Type B pancreatic cell (in vitro differentiated cells): Measurements from ENCODE around the gene CIRBP. TPM values are rescaled to one million over a fixed set of nuclear protein-coding genes. Genes with fewer than 3 reads are reported as not detected.
A peak's percentile ranks its signal among the peaks of the same experiment; 100 is the strongest.

Experiments used
- DNase-seq: peaks from one replicate; pipeline ENCODE4 v3.0.0; 2021; ENCODE audit warnings: mixed read lengths; ENCODE audit not compliant: unreplicated experiment; ENCODE audit errors: extremely low spot score
- H3K27ac Mint-ChIP-seq: 2 replicates; pipeline ENCODE4 v1.8.0; 2021; ENCODE audit warnings: mild to moderate bottlenecking, mixed read lengths
- H3K27me3 Mint-ChIP-seq: 2 replicates; pipeline ENCODE4 v1.8.0; 2021; ENCODE audit warnings: mixed read lengths
- H3K36me3 Mint-ChIP-seq: 2 replicates; pipeline ENCODE4 v1.8.0; 2021; ENCODE audit warnings: mixed read lengths
- H3K4me1 Mint-ChIP-seq: one replicate; pipeline ENCODE4 v1.8.0; 2021; ENCODE audit warnings: mixed read lengths; ENCODE audit not compliant: unreplicated experiment
- H3K4me3 Mint-ChIP-seq: 2 replicates; pipeline ENCODE4 v1.8.0; 2021; ENCODE audit warnings: mild to moderate bottlenecking, mixed read lengths
- H3K9me3 Mint-ChIP-seq: 2 replicates; pipeline ENCODE4 v1.8.0; 2021; ENCODE audit warnings: mixed read lengths
- CTCF ChIP-seq: fragments of 200-600 bp; sonication (generic); conservative IDR thresholded peaks from 2 replicates; pipeline ENCODE4 v1.5.0; 2021; ENCODE audit warnings: antibody characterized with exemption, mild to moderate bottlenecking
- long read RNA-seq: library from polyadenylated mRNA; unstranded; transcript quantifications from one replicate; pipeline ENCODE4 v2.0.0, GENCODE V29; 2020
- total RNA-seq: library from RNA; stranded (reverse); gene quantifications from 2 replicates; pipeline ENCODE4 v1.2.1, GENCODE V29; 2021; ENCODE audit warnings: low replicate concordance

The CIRBP gene
- 316 and 421 TPM in 2 replicates for total RNA-seq
- long read RNA-seq, transcript CIRBP-201 (7 exons, 1,328 nt), result major isoform, 55 of 72 reads
- long read RNA-seq, partial matches to known transcripts, result 2 of 72 reads
- long read RNA-seq, other reads (novel, unspliced or antisense), result 8 of 72 reads

- peaks cover 17% of the 10 kb centered on the region for H3K36me3 Mint-ChIP-seq
- no peaks in the 10 kb centered on the region for H3K9me3 Mint-ChIP-seq
- TF ChIP-seq CTCF, result no peak
Observed at GRCh38 chr19:1269065-1269477, at the start of gene CIRBP. TSS of gene CIRBP (plus strand) at chr19:1269332. CDS start at chr19:1270934, 1,602 bp downstream.

GRCh38 chr19:1219786-1220476 is 49.2 kb upstream of the CIRBP start:
- no peak for TF ChIP-seq CTCF
- Mint-ChIP-seq H3K27me3 (no peaks in the 10 kb centered on the region), H3K27ac (no peak overlapping the region), H3K9me3 (no peaks in the 10 kb centered on the region), H3K4me3 (no peak overlapping the region), H3K36me3 (no peaks in the 10 kb centered on the region), H3K4me1 (no peaks in the 10 kb centered on the region)
- no peak for DNase-seq

More at GRCh38 chr19:1269065-1269477, at the start of gene CIRBP:
- Mint-ChIP-seq H3K4me1 (peaks cover 37% of the 10 kb centered on the region), H3K4me3 (peak within 1 kb of the TSS; percentile 89), H3K27me3 (peaks cover 3% of the 10 kb centered on the region), H3K27ac (peak within 1 kb of the TSS; percentile 90)
- DNase-seq, result peak; percentile 99

GRCh38 chr19:1220477-1220930 is 48.6 kb upstream of the CIRBP start:
- H3K36me3 Mint-ChIP-seq, result no peaks in the 10 kb centered on the region
- peak; percentile 20 for TF ChIP-seq CTCF
- H3K4me1 Mint-ChIP-seq, result no peaks in the 10 kb centered on the region
- H3K27ac Mint-ChIP-seq, result no peak overlapping the region
- H3K9me3 Mint-ChIP-seq, result no peaks in the 10 kb centered on the region
- no peak for DNase-seq
- H3K27me3 Mint-ChIP-seq, result no peaks in the 10 kb centered on the region
- no peak overlapping the region for H3K4me3 Mint-ChIP-seq

- Mint-ChIP-seq H3K36me3 (no peaks in the 10 kb centered on the region), H3K27me3 (no peaks in the 10 kb centered on the region), H3K9me3 (no peaks in the 10 kb centered on the region), H3K27ac (no peak overlapping the region), H3K4me3 (no peak overlapping the region), H3K4me1 (no peaks in the 10 kb centered on the region)
- TF ChIP-seq CTCF, result peak; percentile 75
- DNase-seq, result no peak
Observed at GRCh38 chr19:1220976-1221903, 47.9 kb upstream of the CIRBP start.

GRCh38 chr19:1221904-1222255 is 47.3 kb upstream of the CIRBP start:
- TF ChIP-seq CTCF, result no peak
- Mint-ChIP-seq H3K4me1 (no peaks in the 10 kb centered on the region), H3K27ac (no peak overlapping the region), H3K9me3 (no peaks in the 10 kb centered on the region), H3K36me3 (no peaks in the 10 kb centered on the region), H3K4me3 (no peak overlapping the region), H3K27me3 (no peaks in the 10 kb centered on the region)
- DNase-seq, result no peak
